Measurements from ENCODE around the gene FAM174C. TPM values are rescaled to one million over a fixed set of nuclear protein-coding genes. Genes with fewer than 3 reads are reported as not detected.

Gene FAM174C
- total RNA-seq, 1 donor from 2014 or later = 64.8 TPM

GRCh38 chr19:1249990-1250436, 25.3 kb upstream of the FAM174C start:
- H3K36me3 ChIP-seq = peaks cover 0 to 13% of the 10 kb centered on the region in 2 donors
- intact Hi-C loops (cut with DNase I) = loop anchor here (5.0 to 10.0 kb wide), 2 partner anchors 228 to 325 kb away; partner anchors contain the start of genes ARID3A, RNU6-2 and TMEM259
- TF ChIP-seq POLR2A (IDR thresholded peaks at IDR 0.05) (no peak), POLR2AphosphoS5 (IDR thresholded peaks at IDR 0.05; ENCODE audit: insufficient read depth in 1 of 2, low read depth in 1 of 2) (no peak), CTCF (IDR thresholded peaks at IDR 0.05) (no peak)
- no peaks in the 10 kb centered on the region for H3K9me3 ChIP-seq
- peak overlapping the region; percentile 100 for H3K27ac ChIP-seq
- no peaks in the 10 kb centered on the region for H3K27me3 ChIP-seq
- DNase-seq (ENCODE audit: extremely low spot score in 2 of 2) = no peak
- H3K4me1 ChIP-seq = peaks cover 58% of the 10 kb centered on the region
- peak overlapping the region; percentile 79 to 85 for H3K4me3 ChIP-seq

GRCh38 chr19:1250437-1251260, 24.7 kb upstream of the FAM174C start:
- no peak for DNase-seq (ENCODE audit: extremely low spot score in 2 of 2)
- no peaks in the 10 kb centered on the region for H3K27me3 ChIP-seq
- intact Hi-C loops (cut with DNase I) = no loop called here

GRCh38 chr19:1251330-1252220, 23.8 kb upstream of the FAM174C start:
- TF ChIP-seq CTCF (IDR thresholded peaks at IDR 0.05) = no peak
- no peak for TF ChIP-seq POLR2A (IDR thresholded peaks at IDR 0.05)
- peak in 1 of 2 donors; percentile 49 for TF ChIP-seq POLR2AphosphoS5 (IDR thresholded peaks at IDR 0.05; ENCODE audit: insufficient read depth in 1 of 2, low read depth in 1 of 2)
- no peak for DNase-seq (ENCODE audit: extremely low spot score in 2 of 2)
- intact Hi-C loops (cut with DNase I) = loop anchor here (1.0 kb wide), 1 partner anchor 10 kb away; no protein-coding TSS in a partner anchor
- H3K27ac ChIP-seq = peak overlapping the region; percentile 100
- peaks cover 0 to 29% of the 10 kb centered on the region in 2 donors for H3K36me3 ChIP-seq
- H3K4me1 ChIP-seq = peaks cover 58% of the 10 kb centered on the region
- no peaks in the 10 kb centered on the region for H3K27me3 ChIP-seq
- no peaks in the 10 kb centered on the region for H3K9me3 ChIP-seq
- H3K4me3 ChIP-seq = peak overlapping the region; percentile 79 to 85

More at GRCh38 chr19:1250437-1251260, 24.7 kb upstream of the FAM174C start:
- peaks cover 58% of the 10 kb centered on the region for H3K4me1 ChIP-seq
- H3K9me3 ChIP-seq = no peaks in the 10 kb centered on the region
- no peak for TF ChIP-seq CTCF (IDR thresholded peaks at IDR 0.05)
- TF ChIP-seq POLR2AphosphoS5 (IDR thresholded peaks at IDR 0.05; ENCODE audit: insufficient read depth in 1 of 2, low read depth in 1 of 2) = peak in 1 of 2 donors; percentile 40
- H3K4me3 ChIP-seq = peak overlapping the region; percentile 79 to 85
- H3K27ac ChIP-seq = peak overlapping the region; percentile 100
- H3K36me3 ChIP-seq = peaks cover 0 to 19% of the 10 kb centered on the region in 2 donors

- Histone ChIP-seq H3K36me3 (peaks cover 0 to 36% of the 10 kb centered on the region in 2 donors), H3K27me3 (no peaks in the 10 kb centered on the region), H3K4me1 (peaks cover 62% of the 10 kb centered on the region), H3K4me3 (peak overlapping the region; percentile 79 to 85), H3K27ac (peak overlapping the region; percentile 100), H3K9me3 (no peaks in the 10 kb centered on the region)
- TF ChIP-seq POLR2AphosphoS5 (IDR thresholded peaks at IDR 0.05; ENCODE audit: insufficient read depth in 1 of 2, low read depth in 1 of 2) (peak; percentile 46 to 86), CTCF (IDR thresholded peaks at IDR 0.05) (no peak)
- intact Hi-C loops (cut with DNase I) = loop anchor here (1.0 kb wide), 1 partner anchor 9 kb away; no protein-coding TSS in a partner anchor
- no peak for DNase-seq (ENCODE audit: extremely low spot score in 2 of 2)
Measured at GRCh38 chr19:1252221-1252820, 23.0 kb upstream of the FAM174C start.

Measured in vagina (tissue), 2 donors.